GM12878 (cell line): ENCODE results near the gene FAM227A. TPM values are rescaled to one million over a fixed set of nuclear protein-coding genes. Genes with fewer than 3 reads are reported as not detected.

Experiments used
- ASH2L ChIP-seq: fragments of 300-600, 200-600 bp; sonication (generic); IDR thresholded peaks from 2 replicates; pipeline ENCODE4 v1.6.1; 2017; ENCODE audit warnings: low read depth, mild to moderate bottlenecking, borderline replicate concordance
- CHD2 ChIP-seq: IDR thresholded peaks from 2 replicates; pipeline ENCODE4 v1.6.1; 2011; ENCODE audit warnings: low read depth, low read length, improper control_type of control experiment, borderline replicate concordance
- IKZF2 ChIP-seq, 2 experiments: fragments of 450-650 bp; IDR thresholded peaks; 2 replicates each; pipeline ENCODE4 v1.6.1; 2017; ENCODE audit warnings: mild to moderate bottlenecking in 2 of 2, moderate library complexity in 2 of 2
- MTA2 ChIP-seq: fragments of 450-650 bp; IDR thresholded peaks from 2 replicates; pipeline ENCODE4 v1.6.1; 2016; ENCODE audit warnings: low read depth, mild to moderate bottlenecking, moderate library complexity
- NR2C1 ChIP-seq: fragments of 450-650 bp; IDR thresholded peaks from 2 replicates; pipeline ENCODE4 v1.6.1; 2017; ENCODE audit warnings: antibody characterized with exemption, mild to moderate bottlenecking, moderate library complexity
- NR2F1 ChIP-seq: fragments of 450-650 bp; conservative IDR thresholded peaks from 2 replicates; pipeline ENCODE4 v1.6.1; 2017; ENCODE audit warnings: mild to moderate bottlenecking
- POLR2AphosphoS5 ChIP-seq: IDR thresholded peaks from 2 replicates; pipeline ENCODE4 v1.6.1; 2011; ENCODE audit warnings: mild to moderate bottlenecking, low read length, inconsistent platforms
- RCOR1 ChIP-seq: conservative IDR thresholded peaks from 2 replicates; pipeline ENCODE4 v1.6.1; 2012; ENCODE audit warnings: low read depth, low read length, improper control_type of control experiment
- RUNX3 ChIP-seq: IDR thresholded peaks from 2 replicates; pipeline ENCODE4 v1.6.1; 2012; ENCODE audit warnings: low read length, inconsistent platforms
- STAT1 ChIP-seq: fragments of 450-650 bp; conservative IDR thresholded peaks from 2 replicates; pipeline ENCODE4 v1.6.1; 2014; ENCODE audit warnings: antibody characterized with exemption, mild to moderate bottlenecking
- TARDBP ChIP-seq: IDR thresholded peaks from 2 replicates; pipeline ENCODE4 v1.6.1; 2016; ENCODE audit warnings: borderline replicate concordance
- TCF3 ChIP-seq: IDR thresholded peaks from 2 replicates; pipeline ENCODE4 v1.6.1; 2012; ENCODE audit warnings: low read depth, mild to moderate bottlenecking, low read length, borderline replicate concordance; ENCODE audit not compliant: insufficient read depth
- polyA plus RNA-seq, 11 experiments: library from polyadenylated mRNA; depleted of rRNA in 4 of 11; unstranded in 6 of 11; stranded (reverse) in 5 of 11; fragments of >200 nt; fragmentation: Nextera tagmentation in 4 of 11; fragmentation: Illumina TruSeq in 1 of 11; extraction: Ambion mirVana in 4 of 11; extraction: Trizol in 1 of 11; gene quantifications; 1 replicate in 1 of 11; 2 replicates in 10 of 11; pipeline versions ENCODE4 v1.2.1 to v1.2.3, GENCODE V29; 2011 to 2016; ENCODE audit warnings: inconsistent platforms in 2 of 11, missing spikeins in 2 of 11, low read depth in 1 of 11
- total RNA-seq, 4 experiments: library from RNA; depleted of rRNA in 3 of 4; stranded (reverse); fragments of >200 nt in 3 of 4; fragmentation: Illumina TruSeq in 1 of 4; extraction: Trizol in 1 of 4; gene quantifications; 2 replicates each; pipeline versions ENCODE4 v1.2.1 to v1.2.3, GENCODE V29; 2013 to 2021
- TF ChIP-seq, protein P1 (sequence below): fragments of 450-650 bp; IDR thresholded peaks from 2 replicates; pipeline ENCODE4 v1.6.1; 2018; ENCODE audit warnings: mild to moderate bottlenecking, low read depth, moderate library complexity; ENCODE audit not compliant: partially characterized antibody
- TF ChIP-seq, protein P2 (sequence below): IDR thresholded peaks from 2 replicates; pipeline ENCODE4 v1.6.1; 2012; ENCODE audit warnings: low read length, inconsistent platforms
- TF ChIP-seq, protein P3 (sequence below): fragments of 450-650 bp; IDR thresholded peaks from 2 replicates; pipeline ENCODE4 v1.6.1; 2017; ENCODE audit warnings: mild to moderate bottlenecking
- TF ChIP-seq, protein P4 (sequence below): IDR thresholded peaks from 2 replicates; pipeline ENCODE4 v1.6.1; 2012; ENCODE audit warnings: low read depth, low read length, improper control_type of control experiment
- TF ChIP-seq, protein P5 (sequence below): fragments of 450-650 bp; IDR thresholded peaks from 2 replicates; pipeline ENCODE4 v1.6.1; 2016; ENCODE audit warnings: mild to moderate bottlenecking

The FAM227A gene
- total and polyA plus RNA-seq, 10 of the 15 experiments (the other 5 are each of a cell fraction or from before 2014, with no cell fraction given): 0.02 to 0.59 (median 0.25) TPM

DNA sequence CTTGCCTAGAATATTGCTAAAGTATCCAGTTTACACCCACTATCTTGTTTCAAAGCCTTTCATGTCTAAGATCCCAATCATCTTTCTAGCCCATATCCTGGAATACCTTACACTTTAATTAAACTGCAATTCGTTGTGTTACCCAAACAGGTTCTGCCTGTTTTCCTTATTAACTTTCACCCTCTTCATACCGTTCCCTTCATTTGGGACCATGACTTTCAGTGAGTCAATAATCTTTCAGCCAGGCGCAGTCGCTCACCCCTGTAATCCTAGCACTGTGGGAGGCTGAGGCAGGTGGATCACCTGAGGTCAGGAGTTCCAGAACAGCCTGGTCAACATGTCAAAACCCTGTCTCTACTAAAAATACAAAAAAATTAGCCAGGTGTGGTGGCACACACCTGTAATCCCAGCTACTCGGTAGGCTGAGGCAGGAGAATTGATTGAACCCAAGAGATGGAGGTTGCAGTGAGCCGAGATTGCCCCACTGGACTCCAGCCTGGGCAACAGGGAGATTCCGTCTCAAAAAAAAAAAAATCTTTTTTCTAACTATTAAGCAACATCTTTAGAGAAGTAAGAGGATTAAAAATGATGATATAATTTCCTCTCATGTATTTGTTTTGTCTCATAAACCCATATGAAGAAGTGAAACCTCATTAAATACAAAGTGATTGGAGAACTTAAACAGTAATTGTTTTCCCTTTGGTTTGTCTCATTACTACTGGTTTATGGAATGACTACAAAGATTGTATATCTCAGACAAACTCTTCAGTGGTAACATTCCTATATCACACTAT, 106.9 kb downstream of the FAM227A start (continued):
- TF ChIP-seq, protein P1, sequence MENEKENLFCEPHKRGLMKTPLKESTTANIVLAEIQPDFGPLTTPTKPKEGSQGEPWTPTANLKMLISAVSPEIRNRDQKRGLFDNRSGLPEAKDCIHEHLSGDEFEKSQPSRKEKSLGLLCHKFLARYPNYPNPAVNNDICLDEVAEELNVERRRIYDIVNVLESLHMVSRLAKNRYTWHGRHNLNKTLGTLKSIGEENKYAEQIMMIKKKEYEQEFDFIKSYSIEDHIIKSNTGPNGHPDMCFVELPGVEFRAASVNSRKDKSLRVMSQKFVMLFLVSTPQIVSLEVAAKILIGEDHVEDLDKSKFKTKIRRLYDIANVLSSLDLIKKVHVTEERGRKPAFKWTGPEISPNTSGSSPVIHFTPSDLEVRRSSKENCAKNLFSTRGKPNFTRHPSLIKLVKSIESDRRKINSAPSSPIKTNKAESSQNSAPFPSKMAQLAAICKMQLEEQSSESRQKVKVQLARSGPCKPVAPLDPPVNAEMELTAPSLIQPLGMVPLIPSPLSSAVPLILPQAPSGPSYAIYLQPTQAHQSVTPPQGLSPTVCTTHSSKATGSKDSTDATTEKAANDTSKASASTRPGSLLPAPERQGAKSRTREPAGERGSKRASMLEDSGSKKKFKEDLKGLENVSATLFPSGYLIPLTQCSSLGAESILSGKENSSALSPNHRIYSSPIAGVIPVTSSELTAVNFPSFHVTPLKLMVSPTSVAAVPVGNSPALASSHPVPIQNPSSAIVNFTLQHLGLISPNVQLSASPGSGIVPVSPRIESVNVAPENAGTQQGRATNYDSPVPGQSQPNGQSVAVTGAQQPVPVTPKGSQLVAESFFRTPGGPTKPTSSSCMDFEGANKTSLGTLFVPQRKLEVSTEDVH: no peak
- TF ChIP-seq, protein P2, sequence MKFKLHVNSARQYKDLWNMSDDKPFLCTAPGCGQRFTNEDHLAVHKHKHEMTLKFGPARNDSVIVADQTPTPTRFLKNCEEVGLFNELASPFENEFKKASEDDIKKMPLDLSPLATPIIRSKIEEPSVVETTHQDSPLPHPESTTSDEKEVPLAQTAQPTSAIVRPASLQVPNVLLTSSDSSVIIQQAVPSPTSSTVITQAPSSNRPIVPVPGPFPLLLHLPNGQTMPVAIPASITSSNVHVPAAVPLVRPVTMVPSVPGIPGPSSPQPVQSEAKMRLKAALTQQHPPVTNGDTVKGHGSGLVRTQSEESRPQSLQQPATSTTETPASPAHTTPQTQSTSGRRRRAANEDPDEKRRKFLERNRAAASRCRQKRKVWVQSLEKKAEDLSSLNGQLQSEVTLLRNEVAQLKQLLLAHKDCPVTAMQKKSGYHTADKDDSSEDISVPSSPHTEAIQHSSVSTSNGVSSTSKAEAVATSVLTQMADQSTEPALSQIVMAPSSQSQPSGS: no peak
- TF ChIP-seq, protein P3, sequence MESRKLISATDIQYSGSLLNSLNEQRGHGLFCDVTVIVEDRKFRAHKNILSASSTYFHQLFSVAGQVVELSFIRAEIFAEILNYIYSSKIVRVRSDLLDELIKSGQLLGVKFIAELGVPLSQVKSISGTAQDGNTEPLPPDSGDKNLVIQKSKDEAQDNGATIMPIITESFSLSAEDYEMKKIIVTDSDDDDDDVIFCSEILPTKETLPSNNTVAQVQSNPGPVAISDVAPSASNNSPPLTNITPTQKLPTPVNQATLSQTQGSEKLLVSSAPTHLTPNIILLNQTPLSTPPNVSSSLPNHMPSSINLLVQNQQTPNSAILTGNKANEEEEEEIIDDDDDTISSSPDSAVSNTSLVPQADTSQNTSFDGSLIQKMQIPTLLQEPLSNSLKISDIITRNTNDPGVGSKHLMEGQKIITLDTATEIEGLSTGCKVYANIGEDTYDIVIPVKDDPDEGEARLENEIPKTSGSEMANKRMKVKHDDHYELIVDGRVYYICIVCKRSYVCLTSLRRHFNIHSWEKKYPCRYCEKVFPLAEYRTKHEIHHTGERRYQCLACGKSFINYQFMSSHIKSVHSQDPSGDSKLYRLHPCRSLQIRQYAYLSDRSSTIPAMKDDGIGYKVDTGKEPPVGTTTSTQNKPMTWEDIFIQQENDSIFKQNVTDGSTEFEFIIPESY: no peak
- TF ChIP-seq RUNX3 (peak; percentile 38; the same call in 1 of the 2 replicates), POLR2AphosphoS5 (no peak), IKZF2 (IDR thresholded peaks at IDR 0.05) (peak; percentile 86 to 92), CHD2 (no peak), TARDBP (no peak), RCOR1 (no peak), STAT1 (no peak), NR2F1 (no peak), NR2C1 (no peak), TCF3 (no peak), ASH2L (no peak), MTA2 (peak; percentile 100)
- TF ChIP-seq, protein P4, sequence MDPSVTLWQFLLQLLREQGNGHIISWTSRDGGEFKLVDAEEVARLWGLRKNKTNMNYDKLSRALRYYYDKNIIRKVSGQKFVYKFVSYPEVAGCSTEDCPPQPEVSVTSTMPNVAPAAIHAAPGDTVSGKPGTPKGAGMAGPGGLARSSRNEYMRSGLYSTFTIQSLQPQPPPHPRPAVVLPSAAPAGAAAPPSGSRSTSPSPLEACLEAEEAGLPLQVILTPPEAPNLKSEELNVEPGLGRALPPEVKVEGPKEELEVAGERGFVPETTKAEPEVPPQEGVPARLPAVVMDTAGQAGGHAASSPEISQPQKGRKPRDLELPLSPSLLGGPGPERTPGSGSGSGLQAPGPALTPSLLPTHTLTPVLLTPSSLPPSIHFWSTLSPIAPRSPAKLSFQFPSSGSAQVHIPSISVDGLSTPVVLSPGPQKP: no peak
- TF ChIP-seq, protein P5, sequence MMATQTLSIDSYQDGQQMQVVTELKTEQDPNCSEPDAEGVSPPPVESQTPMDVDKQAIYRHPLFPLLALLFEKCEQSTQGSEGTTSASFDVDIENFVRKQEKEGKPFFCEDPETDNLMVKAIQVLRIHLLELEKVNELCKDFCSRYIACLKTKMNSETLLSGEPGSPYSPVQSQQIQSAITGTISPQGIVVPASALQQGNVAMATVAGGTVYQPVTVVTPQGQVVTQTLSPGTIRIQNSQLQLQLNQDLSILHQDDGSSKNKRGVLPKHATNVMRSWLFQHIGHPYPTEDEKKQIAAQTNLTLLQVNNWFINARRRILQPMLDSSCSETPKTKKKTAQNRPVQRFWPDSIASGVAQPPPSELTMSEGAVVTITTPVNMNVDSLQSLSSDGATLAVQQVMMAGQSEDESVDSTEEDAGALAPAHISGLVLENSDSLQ: no peak
